ENCODE measurements around the gene TACO1. TPM values are rescaled to one million over a fixed set of nuclear protein-coding genes. Genes with fewer than 3 reads are reported as not detected.

The TACO1 gene
- total and polyA plus RNA-seq, 2 experiments from 2014 or later, result 7.9 to 22.3 TPM

- no peak for TF ChIP-seq EZH2phosphoT487 (IDR thresholded peaks at IDR 0.05; ENCODE audit: insufficient read depth, low read depth)
- peak; percentile 43 for DNase-seq
- H3K27me3 ChIP-seq (replicated peaks; ENCODE audit: insufficient read depth), result no peaks in the 10 kb centered on the region
- no peaks in the 10 kb centered on the region; the same call in 1 of the 2 replicates for H3K36me3 ChIP-seq (ENCODE audit: low read depth)
- no peak overlapping the region for H3K27ac ChIP-seq
- H3F3A ChIP-seq (ENCODE audit: insufficient read depth), result 0 out of 2 replicates have a peak, but pooled peaks cover 8% of the 10 kb centered on the region
- H2AFZ ChIP-seq, result no peak overlapping the region
- no peaks in the 10 kb centered on the region for H4K20me1 ChIP-seq (ENCODE audit: insufficient read depth)
- in situ Hi-C loops (cut with MboI), result no loop called here
- WGBS, 2 experiments (ENCODE audit: low coverage in 1 of 2, low lambda C conversion rate in 2 of 2, missing lambda C conversion rate in 2 of 2), result 67% methylated on average over 4 of the region's 4 CpGs
- no peak overlapping the region for H3K4me2 ChIP-seq (ENCODE audit: unreplicated experiment)
- H3K79me2 ChIP-seq (ENCODE audit: insufficient read depth), result peaks cover 3% of the 10 kb centered on the region; the same call in 1 of the 2 replicates
- no peaks in the 10 kb centered on the region for H3K9me3 ChIP-seq (ENCODE audit: low read depth)
- H3K9me2 ChIP-seq (ENCODE audit: insufficient read depth), result no peaks in the 10 kb centered on the region
- no peak overlapping the region for H3K9ac ChIP-seq
- H3K4me1 ChIP-seq (ENCODE audit: insufficient read depth), result peaks cover 6% of the 10 kb centered on the region
- no peak overlapping the region for H3K4me3 ChIP-seq
Measured at GRCh38 chr17:63647065-63647725, 46.5 kb downstream of the TACO1 start.

- Histone ChIP-seq H4K20me1 (ENCODE audit: insufficient read depth) (no peaks in the 10 kb centered on the region), H3K27ac (no peak overlapping the region), H3K4me3 (no peak overlapping the region), H2AFZ (no peak overlapping the region), H3K4me1 (ENCODE audit: insufficient read depth) (peaks cover 6% of the 10 kb centered on the region), H3K79me2 (ENCODE audit: insufficient read depth) (peaks cover 3% of the 10 kb centered on the region; the same call in 1 of the 2 replicates), H3K4me2 (ENCODE audit: unreplicated experiment) (no peak overlapping the region), H3K9ac (no peak overlapping the region), H3F3A (ENCODE audit: insufficient read depth) (peaks cover 11% of the 10 kb centered on the region; the same call in 1 of the 2 replicates), H3K9me2 (ENCODE audit: insufficient read depth) (no peaks in the 10 kb centered on the region), H3K27me3 (replicated peaks; ENCODE audit: insufficient read depth) (no peaks in the 10 kb centered on the region), H3K36me3 (ENCODE audit: low read depth) (peaks cover under 1% of the 10 kb centered on the region; the same call in 1 of the 2 replicates), H3K9me3 (ENCODE audit: low read depth) (no peaks in the 10 kb centered on the region)
- in situ Hi-C loops (cut with MboI), result no loop called here
- no peak for DNase-seq
- TF ChIP-seq EZH2phosphoT487 (IDR thresholded peaks at IDR 0.05; ENCODE audit: insufficient read depth, low read depth) (no peak), EZH2 (IDR thresholded peaks at IDR 0.05; ENCODE audit: insufficient read depth, poor library complexity, severe bottlenecking) (no peak)
Measured at GRCh38 chr17:63647936-63648335, 47.2 kb downstream of the TACO1 start.

GRCh38 chr17:63649813-63650212, 49.1 kb downstream of the TACO1 start:
- in situ Hi-C loops (cut with MboI), result no loop called here
- H3F3A ChIP-seq (ENCODE audit: insufficient read depth), result peaks cover 11% of the 10 kb centered on the region; the same call in 1 of the 2 replicates
- WGBS, 2 experiments (ENCODE audit: low coverage in 1 of 2, low lambda C conversion rate in 2 of 2, missing lambda C conversion rate in 2 of 2), result 92 to 100% methylated on average over 1 of the region's 1 CpG

GRCh38 chr17:63652106-63652505, 51.4 kb downstream of the TACO1 start:
- Histone ChIP-seq H3K4me3 (no peak overlapping the region), H3K27ac (no peak overlapping the region), H3K79me2 (ENCODE audit: insufficient read depth) (peaks cover 3% of the 10 kb centered on the region; the same call in 1 of the 2 replicates), H3K4me1 (ENCODE audit: insufficient read depth) (peaks cover 4% of the 10 kb centered on the region), H3K9me3 (ENCODE audit: low read depth) (no peaks in the 10 kb centered on the region), H3F3A (ENCODE audit: insufficient read depth) (peaks cover 3% of the 10 kb centered on the region; the same call in 1 of the 2 replicates), H3K36me3 (ENCODE audit: low read depth) (peaks cover 16% of the 10 kb centered on the region; the same call in 1 of the 2 replicates), H3K9ac (no peak overlapping the region), H4K20me1 (ENCODE audit: insufficient read depth) (no peaks in the 10 kb centered on the region), H3K27me3 (replicated peaks; ENCODE audit: insufficient read depth) (no peaks in the 10 kb centered on the region), H3K4me2 (ENCODE audit: unreplicated experiment) (no peak overlapping the region), H2AFZ (no peak overlapping the region), H3K9me2 (ENCODE audit: insufficient read depth) (no peaks in the 10 kb centered on the region)
- in situ Hi-C loops (cut with MboI), result no loop called here
- 74 to 80% methylated on average over 3 of the region's 3 CpGs for WGBS, 2 experiments (ENCODE audit: low coverage in 1 of 2, low lambda C conversion rate in 2 of 2, missing lambda C conversion rate in 2 of 2)
- TF ChIP-seq EZH2phosphoT487 (IDR thresholded peaks at IDR 0.05; ENCODE audit: insufficient read depth, low read depth) (no peak), EZH2 (IDR thresholded peaks at IDR 0.05; ENCODE audit: insufficient read depth, poor library complexity, severe bottlenecking) (no peak)
- DNase-seq, result no peak

More at GRCh38 chr17:63649813-63650212, 49.1 kb downstream of the TACO1 start:
- Histone ChIP-seq H3K27me3 (replicated peaks; ENCODE audit: insufficient read depth) (no peaks in the 10 kb centered on the region), H4K20me1 (ENCODE audit: insufficient read depth) (no peaks in the 10 kb centered on the region), H3K36me3 (ENCODE audit: low read depth) (peaks cover 16% of the 10 kb centered on the region), H3K4me1 (ENCODE audit: insufficient read depth) (peaks cover 6% of the 10 kb centered on the region), H3K9me3 (ENCODE audit: low read depth) (no peaks in the 10 kb centered on the region), H3K4me3 (no peak overlapping the region), H3K4me2 (ENCODE audit: unreplicated experiment) (no peak overlapping the region), H3K9me2 (ENCODE audit: insufficient read depth) (no peaks in the 10 kb centered on the region), H3K79me2 (ENCODE audit: insufficient read depth) (peaks cover 3% of the 10 kb centered on the region; the same call in 1 of the 2 replicates), H3K27ac (no peak overlapping the region), H2AFZ (no peak overlapping the region), H3K9ac (no peak overlapping the region)
- TF ChIP-seq EZH2phosphoT487 (IDR thresholded peaks at IDR 0.05; ENCODE audit: insufficient read depth, low read depth) (no peak), EZH2 (IDR thresholded peaks at IDR 0.05; ENCODE audit: insufficient read depth, poor library complexity, severe bottlenecking) (no peak)
- no peak for DNase-seq

Measured in GM23248 (cell line).